SU-DHL-6 (cell line): ENCODE measurements around the gene PPP1R37.

Source experiments
- H2AFZ ChIP-seq: fragments of 200-600 bp; sonication (generic); 2 replicates; pipeline ENCODE4 v1.6.1; 2014; ENCODE audit warnings: low read depth, mild to moderate bottlenecking, moderate library complexity, mixed read lengths, antibody characterized with exemption, low read length; ENCODE audit not compliant: severe bottlenecking
- H3F3A ChIP-seq: fragments of 200-600 bp; shearing (Covaris generic); 2 replicates; pipeline ENCODE4 v1.6.0; 2016; ENCODE audit warnings: antibody characterized with exemption, mild to moderate bottlenecking; ENCODE audit not compliant: insufficient read depth
- H3K27ac ChIP-seq: fragments of 200-600 bp; sonication (generic); 2 replicates; pipeline ENCODE4 v1.5.1; 2016; ENCODE audit warnings: low read depth, mild to moderate bottlenecking, low read length, moderate library complexity, mixed read lengths
- H3K27me3 ChIP-seq: fragments of 200-600 bp; sonication (generic), shearing (Covaris generic); 2 replicates; pipeline ENCODE4 v1.6.0; 2014; ENCODE audit warnings: mild to moderate bottlenecking, low read length
- H3K36me3 ChIP-seq: fragments of 200-600 bp; sonication (generic); 2 replicates; pipeline ENCODE4 v1.6.1; 2014; ENCODE audit warnings: mild to moderate bottlenecking, low read length, mixed read lengths
- H3K4me2 ChIP-seq: fragments of 300-600, 200-600 bp; shearing (Covaris generic), sonication (generic); 2 replicates; pipeline ENCODE4 v1.6.0; 2014; ENCODE audit warnings: low read length, low read depth, mild to moderate bottlenecking; ENCODE audit not compliant: poor library complexity, severe bottlenecking
- H3K4me3 ChIP-seq: fragments of 200-600 bp; sonication (generic); 2 replicates; pipeline ENCODE4 v1.5.1; 2014; ENCODE audit warnings: antibody characterized with exemption, low read length, mild to moderate bottlenecking, mixed read lengths; ENCODE audit not compliant: insufficient read depth, poor library complexity, severe bottlenecking
- H3K79me2 ChIP-seq: fragments of 200-600 bp; sonication (generic); 2 replicates; pipeline ENCODE4 v1.6.1; 2014; ENCODE audit warnings: mild to moderate bottlenecking, low read length, moderate library complexity; ENCODE audit not compliant: insufficient read depth
- H3K9ac ChIP-seq: fragments of 200-600 bp; sonication (generic); 2 replicates; pipeline ENCODE4 v1.7.0; 2014; ENCODE audit warnings: mild to moderate bottlenecking, low read length
- H3K9me2 ChIP-seq: fragments of 200-600 bp; sonication (generic); replicated peaks from 2 replicates; pipeline ENCODE4 v1.6.1; 2014; ENCODE audit warnings: low read length; ENCODE audit not compliant: insufficient read depth
- H3K9me3 ChIP-seq: fragments of 200-600 bp; sonication (generic); 2 replicates; pipeline ENCODE4 v1.6.1; 2014; ENCODE audit warnings: low read length, mixed read lengths; ENCODE audit not compliant: insufficient read depth
- H4K20me1 ChIP-seq: fragments of 200-600 bp; sonication (generic); 2 replicates; pipeline ENCODE4 v1.6.1; 2014; ENCODE audit warnings: low read depth, mild to moderate bottlenecking, antibody characterized with exemption, low read length, moderate library complexity, mixed read lengths
- EZH2phosphoT487 ChIP-seq: fragments of 200-600 bp; sonication (generic), shearing (Covaris generic); conservative IDR thresholded peaks from 2 replicates; pipeline ENCODE4 v1.6.1; 2018; ENCODE audit warnings: mild to moderate bottlenecking, antibody characterized with exemption, low read length, moderate library complexity, mixed read lengths
- TF ChIP-seq, protein P1 (sequence below): fragments of 200-600 bp; sonication (generic); IDR thresholded peaks from one replicate; pipeline ENCODE4 v1.5.1; 2017; ENCODE audit warnings: antibody characterized with exemption, mild to moderate bottlenecking, low read length, moderate library complexity; ENCODE audit not compliant: insufficient read depth, poor library complexity, severe bottlenecking

Gene PPP1R37

DNA sequence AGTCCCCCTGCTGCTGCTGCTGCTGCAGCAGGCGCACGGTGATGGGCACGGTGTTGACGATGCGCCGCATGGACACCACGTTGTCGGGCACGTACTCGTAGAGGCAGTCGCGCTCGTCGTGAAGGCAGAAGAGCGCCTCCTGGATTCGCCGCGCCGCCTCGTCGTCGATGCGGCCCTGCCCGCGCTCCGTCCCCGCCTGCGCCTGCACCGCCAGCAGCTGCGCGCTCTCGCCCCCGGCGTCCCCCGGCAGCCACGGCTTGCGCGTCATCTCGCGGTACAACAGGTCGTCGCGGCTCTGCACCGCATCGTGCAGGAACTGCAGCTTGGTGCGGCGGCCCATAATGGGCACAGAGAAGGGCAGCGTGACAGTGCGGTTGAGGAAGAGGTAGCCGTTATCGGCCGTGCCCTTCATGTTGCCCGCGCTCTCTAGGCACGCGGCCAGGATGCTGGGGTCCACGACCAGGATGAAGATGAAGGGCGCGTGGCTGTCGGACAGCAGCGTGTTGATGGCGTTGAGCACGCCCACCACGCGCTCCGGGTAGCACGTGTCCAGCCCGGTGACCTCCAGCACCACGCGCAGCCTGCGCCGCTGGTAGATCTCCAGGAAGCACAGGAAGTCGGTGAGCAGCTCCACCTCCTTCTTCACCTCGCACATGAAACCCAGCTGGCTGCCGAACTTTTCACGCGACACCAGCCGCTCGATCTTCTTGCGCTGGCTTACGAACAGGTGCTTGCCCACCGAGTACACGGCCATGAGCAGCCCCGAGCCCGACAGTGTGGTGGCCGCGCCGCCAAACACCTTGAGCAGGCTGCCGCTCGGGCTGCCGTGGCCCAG lies 59.7 kb downstream of the PPP1R37 start:
- Histone ChIP-seq H3K27me3 (no peaks in the 10 kb centered on the region), H3K9me2 (no peaks in the 10 kb centered on the region), H3K9me3 (no peaks in the 10 kb centered on the region), H3K27ac (no peak overlapping the region), H3F3A (no peaks in the 10 kb centered on the region), H3K79me2 (no peaks in the 10 kb centered on the region), H2AFZ (no peak overlapping the region), H3K9ac (no peak overlapping the region), H3K36me3 (no peaks in the 10 kb centered on the region), H3K4me2 (no peak overlapping the region), H3K4me3 (no peak overlapping the region), H4K20me1 (no peaks in the 10 kb centered on the region)
- TF ChIP-seq, protein P1, sequence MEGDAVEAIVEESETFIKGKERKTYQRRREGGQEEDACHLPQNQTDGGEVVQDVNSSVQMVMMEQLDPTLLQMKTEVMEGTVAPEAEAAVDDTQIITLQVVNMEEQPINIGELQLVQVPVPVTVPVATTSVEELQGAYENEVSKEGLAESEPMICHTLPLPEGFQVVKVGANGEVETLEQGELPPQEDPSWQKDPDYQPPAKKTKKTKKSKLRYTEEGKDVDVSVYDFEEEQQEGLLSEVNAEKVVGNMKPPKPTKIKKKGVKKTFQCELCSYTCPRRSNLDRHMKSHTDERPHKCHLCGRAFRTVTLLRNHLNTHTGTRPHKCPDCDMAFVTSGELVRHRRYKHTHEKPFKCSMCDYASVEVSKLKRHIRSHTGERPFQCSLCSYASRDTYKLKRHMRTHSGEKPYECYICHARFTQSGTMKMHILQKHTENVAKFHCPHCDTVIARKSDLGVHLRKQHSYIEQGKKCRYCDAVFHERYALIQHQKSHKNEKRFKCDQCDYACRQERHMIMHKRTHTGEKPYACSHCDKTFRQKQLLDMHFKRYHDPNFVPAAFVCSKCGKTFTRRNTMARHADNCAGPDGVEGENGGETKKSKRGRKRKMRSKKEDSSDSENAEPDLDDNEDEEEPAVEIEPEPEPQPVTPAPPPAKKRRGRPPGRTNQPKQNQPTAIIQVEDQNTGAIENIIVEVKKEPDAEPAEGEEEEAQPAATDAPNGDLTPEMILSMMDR, result no peak
- no peak for TF ChIP-seq EZH2phosphoT487

DNA sequence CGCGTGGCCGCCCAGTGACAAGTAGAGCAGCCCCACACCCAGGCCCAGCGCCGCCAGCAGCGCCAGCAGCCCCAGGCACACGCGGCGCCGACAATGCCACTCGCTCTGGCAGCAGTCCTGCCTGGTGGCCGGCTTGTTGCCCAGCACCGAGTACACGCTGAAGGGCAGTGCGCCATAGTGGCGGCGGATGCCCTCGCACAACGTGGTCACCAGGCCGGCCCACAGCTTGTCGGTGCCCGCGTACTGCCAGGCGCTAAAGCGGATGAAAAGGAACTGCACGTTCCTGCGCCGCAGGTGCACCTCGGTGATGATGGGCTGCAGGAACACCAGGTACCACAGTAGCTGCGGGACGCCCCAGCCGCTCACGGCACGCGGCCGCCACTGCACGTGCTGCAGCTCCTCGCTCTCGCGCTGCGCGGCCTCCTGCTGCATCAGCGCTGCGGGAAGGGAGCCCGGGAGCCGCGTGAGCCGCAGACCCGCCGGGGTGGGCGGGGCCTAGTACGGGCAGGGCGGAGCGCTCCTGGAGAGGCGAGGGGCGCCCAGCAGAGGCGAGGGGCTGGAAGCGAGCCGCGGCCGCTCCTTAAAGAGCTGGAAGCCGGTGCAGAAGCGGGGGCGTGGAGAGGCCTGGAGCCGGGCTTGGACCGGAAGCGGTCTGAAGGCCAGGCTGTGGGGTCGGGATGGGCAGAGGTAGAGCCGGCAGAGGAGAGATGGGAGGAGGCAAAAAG lies 60.5 kb downstream of the PPP1R37 start:
- no peaks in the 10 kb centered on the region for H3K27me3 ChIP-seq
- no peak overlapping the region for H3K27ac ChIP-seq
- TF ChIP-seq, protein P1, result no peak
- no peak for TF ChIP-seq EZH2phosphoT487
- no peak overlapping the region for H3K4me3 ChIP-seq
- no peaks in the 10 kb centered on the region for H3K9me3 ChIP-seq
- no peaks in the 10 kb centered on the region for H3K36me3 ChIP-seq
- no peak overlapping the region for H3K4me2 ChIP-seq
- H3F3A ChIP-seq, result no peaks in the 10 kb centered on the region
- H3K79me2 ChIP-seq, result no peaks in the 10 kb centered on the region
- H3K9ac ChIP-seq, result no peak overlapping the region
- no peaks in the 10 kb centered on the region for H3K9me2 ChIP-seq
- no peak overlapping the region for H2AFZ ChIP-seq
- H4K20me1 ChIP-seq, result no peaks in the 10 kb centered on the region

DNA sequence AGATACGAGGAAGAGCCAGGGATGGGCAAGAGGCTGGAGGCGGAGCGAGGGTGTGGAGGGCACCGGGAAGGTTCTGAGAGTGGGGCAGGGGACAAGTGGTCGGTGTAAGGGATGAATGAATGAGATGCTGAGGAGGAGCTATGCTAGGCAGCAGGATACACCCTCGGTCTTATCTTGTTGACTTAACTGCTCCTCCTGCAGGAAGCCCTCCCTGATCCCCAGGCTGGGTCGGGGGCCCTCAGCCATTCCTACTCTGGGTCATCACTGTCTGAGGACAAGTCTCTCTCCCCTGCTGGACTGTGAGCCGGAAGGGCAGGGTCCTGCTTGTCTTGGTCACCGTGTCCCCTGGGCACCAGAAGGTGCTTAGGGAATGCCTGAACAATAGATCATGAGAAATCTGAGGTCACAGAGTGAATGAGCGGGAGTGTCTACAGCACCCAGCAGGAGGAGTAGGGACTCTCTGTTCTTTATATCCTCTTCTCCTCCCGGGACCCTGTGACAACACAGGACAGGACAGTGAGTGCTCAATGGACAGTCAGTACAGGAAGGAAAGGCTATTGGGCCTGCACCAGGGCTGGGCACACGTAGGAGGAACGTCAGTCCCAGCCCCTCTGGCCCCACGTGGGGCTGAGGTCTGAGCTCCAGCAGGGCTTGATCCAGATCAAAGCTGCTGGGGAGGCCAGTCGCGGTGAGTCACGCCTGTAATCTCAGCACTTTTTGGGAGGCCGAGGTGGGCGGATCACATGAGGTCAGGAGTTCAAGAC lies 61.3 kb downstream of the PPP1R37 start:
- H3K4me3 ChIP-seq, result no peak overlapping the region
- no peaks in the 10 kb centered on the region for H3K9me2 ChIP-seq
- no peak overlapping the region for H2AFZ ChIP-seq
- no peaks in the 10 kb centered on the region for H3K79me2 ChIP-seq
- no peaks in the 10 kb centered on the region for H3K36me3 ChIP-seq
- H3K27ac ChIP-seq, result no peak overlapping the region
- H3K9ac ChIP-seq, result no peak overlapping the region
- TF ChIP-seq, protein P1, result no peak
- TF ChIP-seq EZH2phosphoT487, result no peak
- no peaks in the 10 kb centered on the region for H3K9me3 ChIP-seq
- H3F3A ChIP-seq, result no peaks in the 10 kb centered on the region
- no peaks in the 10 kb centered on the region for H3K27me3 ChIP-seq
- H4K20me1 ChIP-seq, result no peaks in the 10 kb centered on the region
- no peak overlapping the region for H3K4me2 ChIP-seq
